ENCODE measurements around the gene UBE2J2. TPM values are rescaled to one million over a fixed set of nuclear protein-coding genes. Genes with fewer than 3 reads are reported as not detected.

Gene UBE2J2
- total and polyA plus RNA-seq, 2 of the 4 experiments (the other 2 are of a cell fraction): 20.6 to 67.5 TPM

- intact Hi-C loops (cut with micrococcal nuclease) (no loop called here), in situ Hi-C loops (cut with MboI; ENCODE audit: low sequenced_read_pairs) (no loop called here), dilution Hi-C loops (cut with HindIII; ENCODE audit: low sequenced_read_pairs, unreplicated experiment) (no loop called here)
- Histone ChIP-seq H3K4me1 (ENCODE audit: control insufficient read depth, insufficient read depth, low read length) (no peaks in the 10 kb centered on the region), H3K27me3 (ENCODE audit: control insufficient read depth, insufficient read depth, low read length) (no peaks in the 10 kb centered on the region), H4K5ac (ENCODE audit: low read depth, low read length) (no peak overlapping the region), H3K4me3 (ENCODE audit: insufficient read depth, low read depth, low read length) (no peak overlapping the region), H3K4me2 (ENCODE audit: low read depth, low read length) (no peak overlapping the region), H3K9me3 (ENCODE audit: control insufficient read depth, insufficient read depth, low read length) (no peaks in the 10 kb centered on the region), H2BK20ac (ENCODE audit: low read depth, low read length) (no peak overlapping the region), H3K9me1 (ENCODE audit: insufficient read depth, low read length) (peaks cover 6% of the 10 kb centered on the region), H2BK120ac (ENCODE audit: low read depth, low read length) (no peak overlapping the region), H3K9ac (ENCODE audit: low read depth, low read length) (no peak overlapping the region), H3K27ac (ENCODE audit: insufficient read depth, low read length) (no peak overlapping the region), H3K14ac (replicated peaks; ENCODE audit: low read depth, low read length) (no peak overlapping the region), H2AK5ac (ENCODE audit: low read depth, low read length) (no peak overlapping the region), H2BK5ac (ENCODE audit: low read depth, low read length, poor library complexity, severe bottlenecking) (no peak overlapping the region), H4K20me1 (ENCODE audit: insufficient read depth, low read length) (peaks cover 28% of the 10 kb centered on the region), H2BK15ac (ENCODE audit: low read depth, low read length) (no peak overlapping the region), H3K4ac (ENCODE audit: low read depth, low read length) (no peak overlapping the region), H4K8ac (ENCODE audit: low read depth in 2 of 2, low read length in 2 of 2) (no peak overlapping the region), H3K79me1 (ENCODE audit: low read depth in 1 of 2, low read length in 2 of 2) (peaks cover 11 to 33% of the 10 kb centered on the region in 2 experiments; a peak in 3 of 4 replicates), H3K18ac (ENCODE audit: low read depth, low read length) (no peak overlapping the region), H4K91ac (ENCODE audit: insufficient read depth, low read depth, low read length) (no peak overlapping the region), H2AK9ac (replicated peaks; ENCODE audit: low read depth, low read length, poor library complexity) (no peak overlapping the region), H3K36me3 (ENCODE audit: control insufficient read depth, insufficient read depth, low read length) (peaks cover 73% of the 10 kb centered on the region), H3K23ac (ENCODE audit: low read depth, low read length) (no peak overlapping the region), H2AFZ (replicated peaks; ENCODE audit: low read length, poor library complexity) (no peak overlapping the region), H3K56ac (ENCODE audit: extremely low read depth, insufficient read depth, low read length) (no peak overlapping the region)
- CTCF ChIA-PET: no interaction called here
- DNase-seq (no peak), ATAC-seq (ENCODE audit: low read depth) (no peak)
- POLR2A ChIA-PET (ENCODE audit: unreplicated experiment): no interaction called here
- 86% methylated on average over 13 of the region's 24 CpGs; no CpG with 5 or more reads in 1 of the 2 experiments for WGBS, 2 experiments (ENCODE audit: extremely low coverage in 2 of 2, insufficient read length in 1 of 2)
- BruUV-seq (replicated peaks): no TSS peak
- no peak for TF ChIP-seq CHD1 (IDR thresholded peaks at IDR 0.05; ENCODE audit: low read depth, low read length)
- TF ChIP-seq BHLHE40 (IDR thresholded peaks at IDR 0.05; ENCODE audit: low read depth, low read length): no peak
- TF ChIP-seq RAD21 (IDR thresholded peaks at IDR 0.05; ENCODE audit: low read length): no peak
- TF ChIP-seq POLR2A (IDR thresholded peaks at IDR 0.05; ENCODE audit: low read depth, low read length): no peak
- no peak for TF ChIP-seq MAZ (IDR thresholded peaks at IDR 0.05; ENCODE audit: borderline replicate concordance, low read depth, low read length)
- no peak for TF ChIP-seq FOS (IDR thresholded peaks at IDR 0.05; ENCODE audit: low read depth, low read length)
These were observed 53.5 kb downstream of the UBE2J2 start for GRCh38 chr1:1220197-1220596.

Measured in IMR-90 (cell line).